Liver (tissue), 9 donors: ENCODE measurements around the gene FGD2. TPM values are rescaled to one million over a fixed set of nuclear protein-coding genes. Genes with fewer than 3 reads are reported as not detected.
A peak's percentile ranks its signal among the peaks of the same experiment; 100 is the strongest.

Experiments
- DNase-seq: peaks from one replicate; pipeline ENCODE4 v3.0.0-alpha.2; 2017; ENCODE audit warnings: low spot score
- H3K27ac ChIP-seq, 2 donors: one replicate each; pipeline ENCODE4 v1.7.0; 2013; ENCODE audit warnings: inconsistent platforms in 2 of 2, low read length in 2 of 2, control low read depth in 1 of 2, low read depth in 1 of 2, mild to moderate bottlenecking in 1 of 2
- H3K27me3 ChIP-seq, 4 donors: one replicate each; pipeline versions ENCODE4 v1.6.1 to v1.7.0; 2013; ENCODE audit warnings: low read length in 3 of 4, inconsistent platforms in 1 of 4, mild to moderate bottlenecking in 1 of 4, moderate library complexity in 1 of 4; ENCODE audit not compliant: control insufficient read depth in 4 of 4, insufficient read depth in 4 of 4
- H3K36me3 ChIP-seq, 4 donors: one replicate each; pipeline versions ENCODE4 v1.6.1 to v1.7.0; 2013; ENCODE audit warnings: low read length in 3 of 4, mild to moderate bottlenecking in 3 of 4, low read depth in 1 of 4, moderate library complexity in 1 of 4; ENCODE audit not compliant: control insufficient read depth in 4 of 4, insufficient read depth in 3 of 4
- H3K4me1 ChIP-seq, 4 donors: one replicate each; pipeline versions ENCODE4 v1.6.1 to v1.7.0; 2013; ENCODE audit warnings: low read length in 3 of 4, mild to moderate bottlenecking in 3 of 4, moderate library complexity in 1 of 4; ENCODE audit not compliant: control insufficient read depth in 4 of 4, insufficient read depth in 4 of 4
- H3K4me3 ChIP-seq, 3 donors: one replicate each; pipeline versions ENCODE4 v1.6.1 to v1.7.0; 2013; ENCODE audit warnings: low read length in 3 of 3, control low read depth in 1 of 3, low read depth in 1 of 3, mild to moderate bottlenecking in 1 of 3
- H3K9ac ChIP-seq, 2 donors: one replicate each; pipeline ENCODE4 v1.7.0; 2013; ENCODE audit warnings: low read length in 2 of 2, mild to moderate bottlenecking in 2 of 2, moderate library complexity in 2 of 2, control low read depth in 1 of 2, low read depth in 1 of 2
- H3K9me3 ChIP-seq, 4 donors: one replicate each; pipeline versions ENCODE4 v1.6.1 to v1.7.0; 2013; ENCODE audit warnings: low read length in 3 of 4; ENCODE audit not compliant: control insufficient read depth in 4 of 4
- EGR1 ChIP-seq, 2 donors: IDR thresholded peaks; 2 replicates each; pipeline ENCODE4 v1.6.1; 2016 to 2018; ENCODE audit warnings: antibody characterized with exemption in 2 of 2, low read depth in 2 of 2
- FOXA2 ChIP-seq: IDR thresholded peaks from 2 replicates; pipeline ENCODE4 v1.6.1; 2016; ENCODE audit warnings: antibody characterized with exemption
- HNF4A ChIP-seq, 2 donors: conservative IDR thresholded peaks; 2 replicates each; pipeline ENCODE4 v1.6.1; 2016; ENCODE audit warnings: antibody characterized with exemption in 2 of 2, mild to moderate bottlenecking in 2 of 2
- HNF4G ChIP-seq: IDR thresholded peaks from 2 replicates; pipeline ENCODE4 v1.6.1; 2016; ENCODE audit warnings: antibody characterized with exemption
- JUND ChIP-seq, 2 donors: IDR thresholded peaks; 2 replicates each; pipeline ENCODE4 v1.6.1; 2016; ENCODE audit warnings: antibody characterized with exemption in 2 of 2
- NR2F2 ChIP-seq: IDR thresholded peaks from 2 replicates; pipeline ENCODE4 v1.6.1; 2016; ENCODE audit warnings: antibody characterized with exemption
- RAD21 ChIP-seq, 2 donors: IDR thresholded peaks; 2 replicates each; pipeline ENCODE4 v1.6.1; 2016; ENCODE audit warnings: antibody characterized with exemption in 2 of 2, mild to moderate bottlenecking in 2 of 2
- REST ChIP-seq: IDR thresholded peaks from 2 replicates; pipeline ENCODE4 v1.6.1; 2016; ENCODE audit warnings: antibody characterized with exemption, mild to moderate bottlenecking
- RXRA ChIP-seq, 2 donors: IDR thresholded peaks; 2 replicates each; pipeline ENCODE4 v1.6.1; 2017 to 2018; ENCODE audit warnings: antibody characterized with exemption in 2 of 2, mild to moderate bottlenecking in 1 of 2
- SP1 ChIP-seq: IDR thresholded peaks from 2 replicates; pipeline ENCODE4 v1.6.1; 2018; ENCODE audit warnings: antibody characterized with exemption, mild to moderate bottlenecking
- YY1 ChIP-seq: IDR thresholded peaks from 2 replicates; pipeline ENCODE4 v1.6.1; 2016; ENCODE audit warnings: antibody characterized with exemption, mild to moderate bottlenecking
- ZBTB33 ChIP-seq: IDR thresholded peaks from 2 replicates; pipeline ENCODE4 v1.6.1; 2016; ENCODE audit warnings: antibody characterized with exemption
- WGBS: extraction: QIAGEN DNeasy Blood & Tissue Kit; methylation state at CpG from one replicate; pipeline ENCODE4 v1.1.7; 2013; 5-methylcytosine and 5-hydroxymethylcytosine counted together
- polyA plus RNA-seq, 2 donors: library from polyadenylated mRNA; stranded (reverse) in 1 of 2; unstranded in 1 of 2; fragments of 200-250 nt in 1 of 2; fragments of >200 nt in 1 of 2; fragmentation: Nextera tagmentation in 1 of 2; extraction: Ambion mirVana in 1 of 2; gene quantifications; one replicate each; pipeline versions ENCODE4 v1.2.1 to v1.2.3, GENCODE V29; 2013 to 2015
- total RNA-seq, 2 donors: library from RNA; depleted of rRNA; stranded (reverse); fragments of >200 nt; gene quantifications; one replicate each; pipeline ENCODE4 v1.2.3, GENCODE V29; 2014
- TF ChIP-seq, protein P1 (sequence below): IDR thresholded peaks from 2 replicates; pipeline ENCODE4 v1.6.1; 2016; ENCODE audit warnings: antibody characterized with exemption
- TF ChIP-seq, protein P2 (sequence below): IDR thresholded peaks from 2 replicates; pipeline ENCODE4 v1.6.1; 2016; ENCODE audit warnings: antibody characterized with exemption
- TF ChIP-seq, protein P3 (sequence below): fragments of 150-350 bp; IDR thresholded peaks from 2 replicates; pipeline ENCODE4 v1.5.1; 2017; ENCODE audit warnings: improper control_type of control experiment, low read depth, low read length; ENCODE audit not compliant: missing input control
- donor health status: healthy.
- donor health status: healthy.
- donor health status: healthy.
- donor health status: healthy.
- donor health status: healthy.

FGD2 gene
- total and polyA plus RNA-seq, 4 donors: 4.6 to 24.4 (median 9.1) TPM

- H3K9ac ChIP-seq: no peak overlapping the region
- H3K27me3 ChIP-seq: no peaks in the 10 kb centered on the region
- H3K4me1 ChIP-seq: peaks cover 7 to 18% (median 13%) of the 10 kb centered on the region in 4 donors
- no peak overlapping the region for H3K27ac ChIP-seq
- 58% methylated on average over 9 of the region's 9 CpGs for WGBS
- TF ChIP-seq HNF4G (no peak), RXRA (IDR thresholded peaks at IDR 0.05) (peak; percentile 7 to 67), SP1 (no peak), YY1 (no peak), JUND (IDR thresholded peaks at IDR 0.05) (peak in 1 of 2 donors; percentile 36), HNF4A (conservative IDR thresholded peaks at IDR 0.05) (peak; percentile 39 to 75), EGR1 (IDR thresholded peaks at IDR 0.05; ENCODE audit: low read depth in 2 of 2) (peak in 1 of 2 donors; percentile 55), RAD21 (IDR thresholded peaks at IDR 0.05) (peak; percentile 22 to 46), FOXA2 (no peak)
- TF ChIP-seq, protein P1, sequence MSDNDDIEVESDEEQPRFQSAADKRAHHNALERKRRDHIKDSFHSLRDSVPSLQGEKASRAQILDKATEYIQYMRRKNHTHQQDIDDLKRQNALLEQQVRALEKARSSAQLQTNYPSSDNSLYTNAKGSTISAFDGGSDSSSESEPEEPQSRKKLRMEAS: peak; percentile 86
- TF ChIP-seq, protein P2, sequence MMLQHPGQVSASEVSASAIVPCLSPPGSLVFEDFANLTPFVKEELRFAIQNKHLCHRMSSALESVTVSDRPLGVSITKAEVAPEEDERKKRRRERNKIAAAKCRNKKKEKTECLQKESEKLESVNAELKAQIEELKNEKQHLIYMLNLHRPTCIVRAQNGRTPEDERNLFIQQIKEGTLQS: no peak
- no peaks in the 10 kb centered on the region for H3K9me3 ChIP-seq
- no peak overlapping the region for H3K4me3 ChIP-seq
- DNase-seq: peak; percentile 62
- H3K36me3 ChIP-seq: no peaks in the 10 kb centered on the region
These were observed 46.7 kb downstream of the FGD2 start for GRCh38 chr6:37052027-37052628.

DNA sequence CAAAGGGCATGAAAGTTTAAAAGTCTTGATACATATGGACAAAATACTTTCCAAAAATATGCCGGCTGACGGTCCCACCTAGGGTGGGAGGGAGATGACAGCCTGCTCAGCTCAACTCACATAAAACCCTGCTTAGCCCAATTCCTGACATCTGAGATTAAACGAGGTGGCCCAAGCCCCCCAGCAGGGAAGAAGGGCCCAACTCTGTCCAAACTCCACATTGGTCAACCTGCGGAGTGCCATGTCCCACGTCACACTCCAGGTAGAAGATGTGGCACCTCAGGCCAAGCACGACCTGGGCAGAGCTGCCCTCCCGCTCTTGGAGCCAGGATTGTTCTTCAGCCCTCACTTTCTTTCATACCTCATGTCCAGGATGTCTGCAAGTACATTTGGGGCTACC is 48.2 kb downstream of the FGD2 start:
- Histone ChIP-seq H3K9me3 (no peaks in the 10 kb centered on the region), H3K4me1 (peaks cover 8 to 18% (median 13%) of the 10 kb centered on the region in 4 donors), H3K4me3 (no peak overlapping the region), H3K9ac (no peak overlapping the region), H3K27ac (no peak overlapping the region), H3K27me3 (no peaks in the 10 kb centered on the region), H3K36me3 (no peaks in the 10 kb centered on the region)
- no peak for DNase-seq
- TF ChIP-seq NR2F2 (no peak), YY1 (no peak), ZBTB33 (no peak), JUND (IDR thresholded peaks at IDR 0.05) (no peak), REST (no peak), HNF4A (conservative IDR thresholded peaks at IDR 0.05) (no peak), EGR1 (IDR thresholded peaks at IDR 0.05; ENCODE audit: low read depth in 2 of 2) (no peak)
- TF ChIP-seq, protein P2: no peak
- TF ChIP-seq, protein P3, sequence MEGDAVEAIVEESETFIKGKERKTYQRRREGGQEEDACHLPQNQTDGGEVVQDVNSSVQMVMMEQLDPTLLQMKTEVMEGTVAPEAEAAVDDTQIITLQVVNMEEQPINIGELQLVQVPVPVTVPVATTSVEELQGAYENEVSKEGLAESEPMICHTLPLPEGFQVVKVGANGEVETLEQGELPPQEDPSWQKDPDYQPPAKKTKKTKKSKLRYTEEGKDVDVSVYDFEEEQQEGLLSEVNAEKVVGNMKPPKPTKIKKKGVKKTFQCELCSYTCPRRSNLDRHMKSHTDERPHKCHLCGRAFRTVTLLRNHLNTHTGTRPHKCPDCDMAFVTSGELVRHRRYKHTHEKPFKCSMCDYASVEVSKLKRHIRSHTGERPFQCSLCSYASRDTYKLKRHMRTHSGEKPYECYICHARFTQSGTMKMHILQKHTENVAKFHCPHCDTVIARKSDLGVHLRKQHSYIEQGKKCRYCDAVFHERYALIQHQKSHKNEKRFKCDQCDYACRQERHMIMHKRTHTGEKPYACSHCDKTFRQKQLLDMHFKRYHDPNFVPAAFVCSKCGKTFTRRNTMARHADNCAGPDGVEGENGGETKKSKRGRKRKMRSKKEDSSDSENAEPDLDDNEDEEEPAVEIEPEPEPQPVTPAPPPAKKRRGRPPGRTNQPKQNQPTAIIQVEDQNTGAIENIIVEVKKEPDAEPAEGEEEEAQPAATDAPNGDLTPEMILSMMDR: no peak
- TF ChIP-seq, protein P1: no peak
- WGBS: 89% methylated on average over 7 of the region's 7 CpGs
